ENCODE data around the gene LFNG. TPM values are rescaled to one million over a fixed set of nuclear protein-coding genes. Genes with fewer than 3 reads are reported as not detected.

The LFNG gene
- total and polyA plus RNA-seq, 9 of the 15 experiments (the other 6 are each of a cell fraction or from before 2014, with no cell fraction given), result 0.03 to 0.89 (median 0.25) TPM; not detected in 1

DNA sequence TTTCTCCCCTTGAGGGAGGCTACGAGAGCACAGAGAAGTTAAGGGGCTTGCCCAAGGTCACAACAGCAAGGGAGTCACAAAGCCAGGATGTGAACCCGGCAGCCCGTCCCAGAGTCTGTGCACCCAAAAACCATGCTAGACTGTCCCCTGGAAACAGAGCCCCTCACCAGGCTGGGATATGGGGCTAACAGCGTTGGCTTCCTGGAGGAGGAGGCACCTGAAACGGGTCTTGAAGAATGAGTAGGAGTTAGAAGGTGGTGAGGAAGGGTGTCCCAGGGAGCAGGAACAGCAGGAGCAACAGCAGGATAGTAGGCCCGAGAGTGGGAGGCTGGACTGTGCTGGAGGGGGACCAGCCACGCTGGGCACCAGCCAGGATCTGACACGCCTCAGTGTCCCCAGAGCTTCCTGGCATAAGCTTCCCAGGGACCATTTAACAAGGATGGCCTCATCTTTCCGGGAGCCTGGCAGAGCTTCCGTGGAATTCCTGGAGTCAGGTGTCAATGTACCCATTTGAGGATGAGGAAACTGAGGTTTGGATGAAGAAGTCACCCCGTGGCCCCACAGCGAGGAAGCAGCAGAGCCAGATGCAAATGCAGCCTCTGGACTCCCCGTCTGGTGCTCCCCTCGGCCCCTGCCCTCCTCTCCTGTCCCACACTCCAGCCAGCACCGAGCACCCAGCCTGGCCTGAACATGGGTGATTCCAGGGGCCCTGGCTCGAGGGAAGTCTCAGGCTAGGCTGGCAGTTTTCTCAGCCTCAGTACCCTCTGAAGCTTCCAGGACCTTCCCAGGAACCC lies 40.1 kb upstream of the LFNG start:
- Histone ChIP-seq H3K9ac (ENCODE audit: insufficient read depth in 1 of 2, low read depth in 2 of 2, low read length in 2 of 2) (peak overlapping the region in 1 of 2 experiments; percentile 19; a peak in 1 of 4 replicates), H3K4me1 (replicated peaks in 1 of 2; ENCODE audit: control insufficient read depth in 2 of 2, insufficient read depth in 2 of 2, low read length in 2 of 2) (peaks cover 0 to 48% of the 10 kb centered on the region in 2 experiments; a peak in 3 of 5 replicates), H4K20me1 (replicated peaks; ENCODE audit: control insufficient read depth, insufficient read depth, low read length) (peaks cover 20% of the 10 kb centered on the region), H3K9me1 (ENCODE audit: control insufficient read depth, insufficient read depth, low read length) (no peaks in the 10 kb centered on the region), H3K36me3 (ENCODE audit: control insufficient read depth, insufficient read depth, low read length) (no peaks in the 10 kb centered on the region), H3K79me2 (ENCODE audit: control insufficient read depth, insufficient read depth, low read length) (no peaks in the 10 kb centered on the region), H3K27ac (ENCODE audit: extremely low read depth, low read depth, low read length) (no peak overlapping the region), H2AFZ (ENCODE audit: low read depth, low read length) (no peak overlapping the region), H3K4me2 (ENCODE audit: insufficient read depth, low read length) (no peak overlapping the region), H3K4me3 (no peak overlapping the region), H3K9me3 (replicated peaks; ENCODE audit: control insufficient read depth, insufficient read depth, low read depth, low read length) (peaks cover 4% of the 10 kb centered on the region; the same call in 1 of the 2 replicates), H3K27me3 (ENCODE audit: control insufficient read depth in 2 of 2, insufficient read depth in 2 of 2, low read length in 2 of 2) (peaks cover 17 to 38% of the 10 kb centered on the region in 2 experiments; a peak in 4 of 5 replicates)
- no TSS peak for BruUV-seq (replicated peaks)
- in situ Hi-C loops (cut with MboI), result no loop called here
- TF ChIP-seq ZFP36 (IDR thresholded peaks at IDR 0.05; ENCODE audit: low read depth, low read length, partially characterized antibody) (peak; percentile 83), RB1 (IDR thresholded peaks at IDR 0.05; ENCODE audit: low read depth) (no peak)
- ATAC-seq, result no peak
- WGBS (ENCODE audit: insufficient coverage, low coverage, missing lambda C conversion rate), result 5% methylated on average over 16 of the region's 16 CpGs
- DNase-seq (ENCODE audit: extremely low read depth in 1 of 4, low spot score in 3 of 4), result no peak
- intact Hi-C loops (cut with micrococcal nuclease), result loop anchor here (5.0 to 10.0 kb wide), 2 partner anchors 88 to 185 kb away; no protein-coding TSS in a partner anchor
- CTCF ChIA-PET (ENCODE audit: low intra/inter-chr PET ratio), result no interaction called here
- no peak for FAIRE-seq
- POLR2A ChIA-PET, result interaction anchor here (0.6 to 1.5 kb wide), 3 partner anchors 9 to 1019 kb away, joined by 3 read pairs; no protein-coding TSS in a partner anchor

DNA sequence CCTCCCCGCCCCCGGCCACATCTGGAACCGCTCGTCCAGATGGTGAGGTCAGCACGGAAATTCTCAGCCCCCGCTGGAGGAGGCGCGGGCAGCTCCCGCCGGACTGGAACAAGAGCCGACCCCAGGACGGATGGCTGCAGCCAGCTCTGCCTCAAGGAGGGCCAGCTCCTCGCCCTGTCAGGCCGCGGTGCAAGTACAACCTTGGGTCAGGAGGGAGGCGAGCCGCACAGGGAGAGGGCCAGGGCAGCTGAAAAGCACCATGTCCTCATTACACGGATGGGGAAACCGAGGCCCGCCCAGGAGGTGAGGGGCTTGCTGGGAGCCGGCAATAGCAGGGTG lies 39.5 kb upstream of the LFNG start:
- peaks cover 0 to 43% of the 10 kb centered on the region in 2 experiments; a peak in 3 of 5 replicates for H3K4me1 ChIP-seq (replicated peaks in 1 of 2; ENCODE audit: control insufficient read depth in 2 of 2, insufficient read depth in 2 of 2, low read length in 2 of 2)
- H3K27ac ChIP-seq (ENCODE audit: extremely low read depth, low read depth, low read length), result no peak overlapping the region
- POLR2A ChIA-PET, result interaction anchor here (0.6 to 1.5 kb wide), 4 partner anchors 9 to 1019 kb away, joined by 3 read pairs; no protein-coding TSS in a partner anchor
- TF ChIP-seq PCBP1 (IDR thresholded peaks at IDR 0.05; ENCODE audit: low read depth, low read length, poor library complexity, severe bottlenecking) (peak; percentile 37), HLTF (IDR thresholded peaks at IDR 0.05) (no peak), ZBTB7A (IDR thresholded peaks at IDR 0.05; ENCODE audit: borderline replicate concordance, control insufficient read depth, low read depth, low read length) (0 out of 2 replicates have a peak, but pooled peaks have one; percentile 11), EGR1 (conservative IDR thresholded peaks at IDR 0.05) (0 out of 2 replicates have a peak, but pooled peaks have one; percentile 7)
- no peaks in the 10 kb centered on the region for H3K79me2 ChIP-seq (ENCODE audit: control insufficient read depth, insufficient read depth, low read length)
- CTCF ChIA-PET (ENCODE audit: low intra/inter-chr PET ratio), result no interaction called here
- 2% methylated on average over 19 of the region's 21 CpGs for WGBS (ENCODE audit: insufficient coverage, low coverage, missing lambda C conversion rate)
- H3K9ac ChIP-seq (ENCODE audit: insufficient read depth in 1 of 2, low read depth in 2 of 2, low read length in 2 of 2), result no peak overlapping the region; a peak in 1 of 4 replicates
- H3K36me3 ChIP-seq (ENCODE audit: control insufficient read depth, insufficient read depth, low read length), result no peaks in the 10 kb centered on the region
- in situ Hi-C loops (cut with MboI), result no loop called here
- no TSS peak for BruUV-seq (replicated peaks)
- FAIRE-seq (no peak), ATAC-seq (no peak), DNase-seq (ENCODE audit: extremely low read depth in 1 of 4, low spot score in 3 of 4) (no peak)
- peaks cover 20% of the 10 kb centered on the region for H4K20me1 ChIP-seq (replicated peaks; ENCODE audit: control insufficient read depth, insufficient read depth, low read length)
- no peak overlapping the region for H3K4me2 ChIP-seq (ENCODE audit: insufficient read depth, low read length)
- no peak overlapping the region for H2AFZ ChIP-seq (ENCODE audit: low read depth, low read length)
- peaks cover 4% of the 10 kb centered on the region; the same call in 1 of the 2 replicates for H3K9me3 ChIP-seq (replicated peaks; ENCODE audit: control insufficient read depth, insufficient read depth, low read depth, low read length)
- intact Hi-C loops (cut with micrococcal nuclease), result no loop called here
- no peak overlapping the region for H3K4me3 ChIP-seq
- H3K9me1 ChIP-seq (ENCODE audit: control insufficient read depth, insufficient read depth, low read length), result no peaks in the 10 kb centered on the region
- peaks cover 17 to 38% of the 10 kb centered on the region in 2 experiments; a peak in 4 of 5 replicates for H3K27me3 ChIP-seq (ENCODE audit: control insufficient read depth in 2 of 2, insufficient read depth in 2 of 2, low read length in 2 of 2)
